ENCODE data around the gene CHD6. TPM values are rescaled to one million over a fixed set of nuclear protein-coding genes. Genes with fewer than 3 reads are reported as not detected.

Gene CHD6
- total RNA-seq, 1 experiment from 2014 or later: 80.5 TPM

DNA sequence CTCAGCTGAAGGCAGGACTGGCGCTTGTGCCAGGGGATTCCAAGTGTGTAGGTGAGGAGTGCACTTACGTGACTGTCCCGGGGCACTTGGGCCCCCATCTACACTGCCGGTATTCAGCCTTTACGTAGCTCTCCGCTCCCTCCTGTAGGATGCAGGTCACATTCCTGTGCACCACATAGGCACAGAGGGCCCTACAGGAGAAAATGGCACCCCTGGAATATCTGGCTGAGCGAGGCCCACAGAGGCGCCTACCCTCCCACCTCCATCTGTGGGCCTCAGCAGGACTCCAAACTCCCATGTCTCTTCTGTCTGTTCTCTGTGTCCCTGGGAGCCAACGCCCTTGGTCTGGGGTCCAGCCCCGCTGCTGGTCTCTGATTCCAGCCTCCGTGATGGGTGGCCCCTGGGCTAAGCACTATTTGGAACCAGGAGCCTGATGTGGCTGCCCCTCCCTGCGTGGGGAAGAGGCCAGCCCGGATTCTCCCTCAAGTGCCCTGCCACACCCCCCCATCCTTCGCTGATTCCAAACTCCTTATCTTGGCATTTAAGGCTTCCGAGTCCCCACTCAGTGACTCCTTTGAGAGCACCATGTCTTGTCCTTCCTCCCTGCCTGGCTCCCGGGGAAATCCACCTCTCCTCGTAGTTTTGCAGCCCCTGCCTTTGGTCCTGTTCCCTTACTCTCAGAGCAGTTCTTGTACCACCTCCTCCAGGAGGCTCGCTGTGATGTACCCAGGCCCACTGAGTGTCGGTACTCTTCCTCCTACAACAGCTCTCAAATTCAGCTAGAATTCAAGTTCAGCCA is 253.0 kb downstream of the CHD6 start:
- H3K4me3 ChIP-seq (ENCODE audit: low read depth, low read length): no peak overlapping the region
- H3K27me3 Mint-ChIP-seq (ENCODE audit: insufficient read depth, unreplicated experiment): peaks cover 28% of the 10 kb centered on the region
- no peaks in the 10 kb centered on the region for H3K9me3 ChIP-seq
- TF ChIP-seq, protein P1, sequence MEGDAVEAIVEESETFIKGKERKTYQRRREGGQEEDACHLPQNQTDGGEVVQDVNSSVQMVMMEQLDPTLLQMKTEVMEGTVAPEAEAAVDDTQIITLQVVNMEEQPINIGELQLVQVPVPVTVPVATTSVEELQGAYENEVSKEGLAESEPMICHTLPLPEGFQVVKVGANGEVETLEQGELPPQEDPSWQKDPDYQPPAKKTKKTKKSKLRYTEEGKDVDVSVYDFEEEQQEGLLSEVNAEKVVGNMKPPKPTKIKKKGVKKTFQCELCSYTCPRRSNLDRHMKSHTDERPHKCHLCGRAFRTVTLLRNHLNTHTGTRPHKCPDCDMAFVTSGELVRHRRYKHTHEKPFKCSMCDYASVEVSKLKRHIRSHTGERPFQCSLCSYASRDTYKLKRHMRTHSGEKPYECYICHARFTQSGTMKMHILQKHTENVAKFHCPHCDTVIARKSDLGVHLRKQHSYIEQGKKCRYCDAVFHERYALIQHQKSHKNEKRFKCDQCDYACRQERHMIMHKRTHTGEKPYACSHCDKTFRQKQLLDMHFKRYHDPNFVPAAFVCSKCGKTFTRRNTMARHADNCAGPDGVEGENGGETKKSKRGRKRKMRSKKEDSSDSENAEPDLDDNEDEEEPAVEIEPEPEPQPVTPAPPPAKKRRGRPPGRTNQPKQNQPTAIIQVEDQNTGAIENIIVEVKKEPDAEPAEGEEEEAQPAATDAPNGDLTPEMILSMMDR (IDR thresholded peaks at IDR 0.05; ENCODE audit: insufficient read depth in 1 of 2, low read depth in 1 of 2, low read length in 1 of 2, severe bottlenecking in 1 of 2, unreplicated experiment in 1 of 2): no peak
- no TSS peak for BruUV-seq (replicated peaks)
- CTCF ChIA-PET: interaction anchor here (0.6 to 1.1 kb wide), 2 partner anchors 22 to 25 kb away, joined by 3 to 4 read pairs; no protein-coding TSS in a partner anchor
- no peaks in the 10 kb centered on the region for H3K36me3 Mint-ChIP-seq (ENCODE audit: insufficient read depth, unreplicated experiment)
- POLR2A ChIA-PET: no interaction called here
- no peak overlapping the region for H3K27ac Mint-ChIP-seq (ENCODE audit: unreplicated experiment)
- H3K4me1 ChIP-seq: 0 out of 2 replicates have a peak, but pooled peaks cover 6% of the 10 kb centered on the region
- H3K36me3 ChIP-seq (ENCODE audit: control insufficient read depth, insufficient read depth, low read length): no peaks in the 10 kb centered on the region
- intact Hi-C loops (cut with micrococcal nuclease; ENCODE audit: unreplicated experiment): no loop called here
- peaks cover 8% of the 10 kb centered on the region for H3K27me3 ChIP-seq (replicated peaks; ENCODE audit: control insufficient read depth, insufficient read depth, low read length)
- H3K9me3 Mint-ChIP-seq (ENCODE audit: unreplicated experiment): no peaks in the 10 kb centered on the region
- H3K4me1 Mint-ChIP-seq (ENCODE audit: low read depth, unreplicated experiment): peaks cover 11% of the 10 kb centered on the region
- H3K4me3 Mint-ChIP-seq (ENCODE audit: unreplicated experiment): peak overlapping the region; percentile 0
- DNase-seq: no peak

DNA sequence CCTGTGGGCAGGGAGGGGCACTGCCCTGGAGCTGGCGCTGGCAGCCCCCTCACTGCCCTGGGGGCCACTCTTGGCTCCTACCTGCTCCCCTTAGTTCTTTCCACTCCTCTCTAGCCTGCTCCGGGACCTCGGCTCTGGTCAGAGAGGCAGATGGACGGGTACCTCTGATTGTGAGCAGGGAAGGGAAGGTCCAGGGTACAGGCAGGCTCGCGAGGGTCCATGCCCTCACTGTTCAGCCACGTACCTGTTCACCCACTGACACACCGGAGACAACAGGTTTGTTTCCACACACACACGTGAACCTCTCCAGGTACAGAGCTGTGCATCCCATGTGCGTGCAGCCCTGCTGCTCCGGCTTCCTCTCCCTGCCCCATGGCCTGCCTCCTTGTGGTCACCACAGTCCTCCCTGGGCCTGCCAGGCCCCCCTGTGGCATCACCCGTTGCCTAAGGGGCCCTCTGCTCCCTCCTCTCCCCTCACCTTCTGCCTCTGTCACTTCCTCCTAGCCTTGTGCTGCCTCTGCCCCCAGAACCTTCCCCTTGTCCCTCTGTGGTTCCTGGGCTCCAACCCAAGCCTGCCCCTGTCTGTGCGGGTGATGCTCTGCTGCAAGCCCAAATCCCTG is 253.8 kb downstream of the CHD6 start:
- Histone ChIP-seq H3K9me3 (no peaks in the 10 kb centered on the region), H3K36me3 (ENCODE audit: control insufficient read depth, insufficient read depth, low read length) (no peaks in the 10 kb centered on the region), H3K4me1 (0 out of 2 replicates have a peak, but pooled peaks cover 6% of the 10 kb centered on the region), H3K4me3 (ENCODE audit: low read depth, low read length) (no peak overlapping the region), H3K27me3 (replicated peaks; ENCODE audit: control insufficient read depth, insufficient read depth, low read length) (peaks cover 8% of the 10 kb centered on the region)
- DNase-seq: peak in 1 of 2 experiments; percentile 53
- H3K4me1 Mint-ChIP-seq (ENCODE audit: low read depth, unreplicated experiment): peaks cover 11% of the 10 kb centered on the region
- no peak overlapping the region for H3K4me3 Mint-ChIP-seq (ENCODE audit: unreplicated experiment)
- no peak overlapping the region for H3K27ac Mint-ChIP-seq (ENCODE audit: unreplicated experiment)
- CTCF ChIA-PET: interaction anchor here (0.6 kb wide), 2 partner anchors 12 to 24 kb away, joined by 3 to 4 read pairs; no protein-coding TSS in a partner anchor
- TF ChIP-seq, protein P1 (IDR thresholded peaks at IDR 0.05; ENCODE audit: insufficient read depth in 1 of 2, low read depth in 1 of 2, low read length in 1 of 2, severe bottlenecking in 1 of 2, unreplicated experiment in 1 of 2): peak in 1 of 2 experiments; percentile 39
- no peaks in the 10 kb centered on the region for H3K9me3 Mint-ChIP-seq (ENCODE audit: unreplicated experiment)
- BruUV-seq (replicated peaks): no TSS peak
- POLR2A ChIA-PET: no interaction called here
- H3K27me3 Mint-ChIP-seq (ENCODE audit: insufficient read depth, unreplicated experiment): peaks cover 25% of the 10 kb centered on the region
- intact Hi-C loops (cut with micrococcal nuclease; ENCODE audit: unreplicated experiment): no loop called here
- H3K36me3 Mint-ChIP-seq (ENCODE audit: insufficient read depth, unreplicated experiment): no peaks in the 10 kb centered on the region

DNA sequence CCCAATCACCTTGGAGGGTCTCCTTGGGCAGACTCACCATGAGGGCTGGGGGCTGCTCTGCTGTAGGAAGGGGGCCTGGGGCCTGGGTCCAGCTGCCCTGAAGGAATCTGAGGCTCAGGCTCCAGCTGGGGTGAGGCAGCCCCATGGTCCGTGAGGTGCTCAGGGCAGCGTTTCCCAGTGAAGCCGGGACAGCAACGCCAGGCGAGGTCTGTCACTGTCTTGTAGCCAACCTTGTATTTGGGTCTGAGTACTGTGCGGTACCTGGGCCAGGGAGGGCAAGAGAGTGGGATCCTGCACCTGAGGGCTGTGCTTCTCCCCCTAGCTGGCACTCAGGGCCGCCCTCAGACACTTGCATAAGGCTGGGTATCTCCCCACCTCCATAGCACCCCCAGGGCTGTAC is 254.6 kb downstream of the CHD6 start:
- peaks cover 21% of the 10 kb centered on the region for H3K27me3 Mint-ChIP-seq (ENCODE audit: insufficient read depth, unreplicated experiment)
- no peak for DNase-seq
- CTCF ChIA-PET: interaction anchor here (0.6 kb wide), 1 partner anchor 12 kb away, joined by 3 read pairs; no protein-coding TSS in a partner anchor
- Histone ChIP-seq H3K4me1 (0 out of 2 replicates have a peak, but pooled peaks cover 6% of the 10 kb centered on the region), H3K4me3 (ENCODE audit: low read depth, low read length) (no peak overlapping the region), H3K9me3 (no peaks in the 10 kb centered on the region), H3K36me3 (ENCODE audit: control insufficient read depth, insufficient read depth, low read length) (peaks cover under 1% of the 10 kb centered on the region; the same call in 1 of the 2 replicates), H3K27me3 (replicated peaks; ENCODE audit: control insufficient read depth, insufficient read depth, low read length) (peaks cover 8% of the 10 kb centered on the region)
- H3K4me3 Mint-ChIP-seq (ENCODE audit: unreplicated experiment): no peak overlapping the region
- intact Hi-C loops (cut with micrococcal nuclease; ENCODE audit: unreplicated experiment): no loop called here
- H3K9me3 Mint-ChIP-seq (ENCODE audit: unreplicated experiment): no peaks in the 10 kb centered on the region
- TF ChIP-seq, protein P1 (IDR thresholded peaks at IDR 0.05; ENCODE audit: insufficient read depth in 1 of 2, low read depth in 1 of 2, low read length in 1 of 2, severe bottlenecking in 1 of 2, unreplicated experiment in 1 of 2): no peak
- peaks cover 11% of the 10 kb centered on the region for H3K4me1 Mint-ChIP-seq (ENCODE audit: low read depth, unreplicated experiment)
- H3K27ac Mint-ChIP-seq (ENCODE audit: unreplicated experiment): no peak overlapping the region
- no TSS peak for BruUV-seq (replicated peaks)
- POLR2A ChIA-PET: interaction anchor here (0.6 kb wide), 1 partner anchor 16 kb away, joined by 3 read pairs; no protein-coding TSS in a partner anchor
- no peaks in the 10 kb centered on the region for H3K36me3 Mint-ChIP-seq (ENCODE audit: insufficient read depth, unreplicated experiment)
